Measurements from ENCODE around the gene CDC37.

Gene CDC37

GRCh38 chr19:10431943-10432735 is 28.8 kb upstream of the CDC37 start:
- peak; percentile 76 for ATAC-seq

GRCh38 chr19:10431254-10431942 is 28.1 kb upstream of the CDC37 start:
- TF ChIP-seq ZNF70 (CRISPR knock-in tag; IDR thresholded peaks at IDR 0.05) (no peak), PATZ1 (CRISPR knock-in tag; IDR thresholded peaks at IDR 0.05; ENCODE audit: borderline replicate concordance) (no peak), SNAI2 (CRISPR knock-in tag; IDR thresholded peaks at IDR 0.05) (no peak), ZNF8 (CRISPR knock-in tag; IDR thresholded peaks at IDR 0.05) (no peak), ZC3H10 (CRISPR knock-in tag; IDR thresholded peaks at IDR 0.05) (no peak), GLIS3 (CRISPR knock-in tag; IDR thresholded peaks at IDR 0.05) (no peak), TCF4 (CRISPR knock-in tag; IDR thresholded peaks at IDR 0.05; ENCODE audit: borderline replicate concordance) (no peak), ZFP3 (CRISPR knock-in tag; IDR thresholded peaks at IDR 0.05) (no peak), RARB (CRISPR knock-in tag; IDR thresholded peaks at IDR 0.05) (no peak), ZFP30 (CRISPR knock-in tag; IDR thresholded peaks at IDR 0.05) (no peak), ZNF565 (CRISPR knock-in tag; conservative IDR thresholded peaks at IDR 0.05; ENCODE audit: low read depth) (no peak), ESRRG (CRISPR knock-in tag; IDR thresholded peaks at IDR 0.05) (no peak), TOX (CRISPR knock-in tag; IDR thresholded peaks at IDR 0.05; ENCODE audit: borderline replicate concordance) (no peak), BACH2 (CRISPR knock-in tag; IDR thresholded peaks at IDR 0.05; ENCODE audit: borderline replicate concordance) (no peak), ISL1 (CRISPR knock-in tag; IDR thresholded peaks at IDR 0.05) (no peak), TSHZ2 (CRISPR knock-in tag; IDR thresholded peaks at IDR 0.05) (no peak), CSDC2 (CRISPR knock-in tag; IDR thresholded peaks at IDR 0.05) (no peak)
- no peak; the same call in 2 of the 3 replicates for ATAC-seq

More at GRCh38 chr19:10431943-10432735, 28.8 kb upstream of the CDC37 start:
- TF ChIP-seq POU6F1 (CRISPR knock-in tag; IDR thresholded peaks at IDR 0.05; ENCODE audit: borderline replicate concordance, low read depth) (no peak), ARNTL (CRISPR knock-in tag; IDR thresholded peaks at IDR 0.05; ENCODE audit: borderline replicate concordance, low read depth) (no peak), SNAI2 (CRISPR knock-in tag; IDR thresholded peaks at IDR 0.05) (no peak)

- TF ChIP-seq TSHZ2 (CRISPR knock-in tag; IDR thresholded peaks at IDR 0.05) (no peak), CREB5 (CRISPR knock-in tag; IDR thresholded peaks at IDR 0.05; ENCODE audit: low read depth) (no peak), CSDC2 (CRISPR knock-in tag; IDR thresholded peaks at IDR 0.05) (no peak), SNAI2 (CRISPR knock-in tag; IDR thresholded peaks at IDR 0.05) (no peak)
- ATAC-seq, result peak; percentile 65
Measured at GRCh38 chr19:10430505-10431253, 27.3 kb upstream of the CDC37 start.
